Vagina (tissue), 2 donors: ENCODE measurements around the gene AKR1D1. TPM values are rescaled to one million over a fixed set of nuclear protein-coding genes. Genes with fewer than 3 reads are reported as not detected.
"Not testable (repeated sequence)": the region's sequence is repeated elsewhere in the genome, so short reads cannot be mapped to it uniquely, and the experiment has no call there.

Source experiments
- DNase-seq, 2 donors: peaks; one replicate each; pipeline ENCODE4 v3.0.0-alpha.2; 2017; ENCODE audit errors: extremely low spot score in 2 of 2
- H3K27ac ChIP-seq: fragments of 200-600 bp; sonication (generic); one replicate; pipeline ENCODE4 v1.5.1; 2019
- H3K27me3 ChIP-seq: fragments of 200-600 bp; sonication (generic); one replicate; pipeline ENCODE4 v1.5.1; 2019
- H3K36me3 ChIP-seq, 2 donors: fragments of 200-600 bp; sonication (generic); one replicate each; pipeline ENCODE4 v1.5.1; 2017 to 2019
- H3K4me1 ChIP-seq: fragments of 200-600 bp; sonication (generic); one replicate; pipeline ENCODE4 v1.5.1; 2019
- H3K4me3 ChIP-seq, 2 donors: fragments of 200-600 bp; sonication (generic); 1 replicate in 1 of 2; 2 replicates in 1 of 2; pipeline ENCODE4 v1.5.1; 2016 to 2019
- H3K9me3 ChIP-seq: fragments of 200-600 bp; sonication (generic); one replicate; pipeline ENCODE4 v1.5.1; 2019
- POLR2A ChIP-seq, 2 donors: fragments of 450-650 bp; IDR thresholded peaks; one replicate each; pipeline ENCODE4 v1.6.1; 2017; ENCODE audit warnings: antibody characterized with exemption in 2 of 2, mild to moderate bottlenecking in 2 of 2, moderate library complexity in 2 of 2
- POLR2AphosphoS5 ChIP-seq, 2 donors: sonication (generic); formaldehyde crosslinking; IDR thresholded peaks; one replicate each; pipeline ENCODE4 v1.9.0; 2017; ENCODE audit warnings: antibody characterized with exemption in 2 of 2, mild to moderate bottlenecking in 2 of 2, low read depth in 1 of 2; ENCODE audit not compliant: insufficient read depth in 1 of 2
- intact Hi-C: fragments of 100-400 bp; cut with DNase I; formaldehyde crosslinking; loops from one replicate; pipeline ENCODE4 v1.15.1; 2023
- total RNA-seq: library from RNA; depleted of rRNA; stranded (reverse); fragments of >200 nt; gene quantifications from one replicate; pipeline ENCODE4 v1.2.3, GENCODE V29; 2016
- TF ChIP-seq, protein P1 (sequence below), 3 experiments: fragments of 450-650 bp in 2 of 3; fragments of 200-600 bp in 1 of 3; sonication (generic) in 1 of 3; IDR thresholded peaks; one replicate each; pipeline ENCODE4 v1.5.1; 2017 to 2019; ENCODE audit warnings: antibody characterized with exemption in 3 of 3, mild to moderate bottlenecking in 2 of 3, moderate library complexity in 2 of 3

AKR1D1 gene
- total RNA-seq, 1 donor from 2014 or later: not detected

DNA sequence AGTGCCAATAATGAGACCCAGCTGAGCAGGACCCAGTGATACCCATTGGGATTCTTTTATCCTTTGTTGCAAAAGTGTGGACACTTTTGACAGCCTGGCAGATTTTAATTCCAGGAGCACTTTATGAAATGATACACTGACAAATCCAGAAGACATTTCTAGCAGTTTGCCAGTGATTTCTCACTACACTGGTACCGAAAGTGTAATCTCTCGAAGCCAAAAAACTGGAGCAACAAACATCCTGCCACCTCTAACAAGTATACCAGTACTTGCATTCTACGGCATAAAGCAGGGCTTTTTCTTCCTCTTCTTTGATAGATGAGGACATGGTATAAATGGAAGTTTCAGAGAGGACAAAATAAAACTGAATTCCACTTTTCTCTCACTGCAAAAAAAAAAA lies 28.4 kb upstream of the AKR1D1 start:
- no peaks in the 10 kb centered on the region for H3K36me3 ChIP-seq
- no peaks in the 10 kb centered on the region for H3K9me3 ChIP-seq
- no peak overlapping the region for H3K4me3 ChIP-seq
- H3K27me3 ChIP-seq: no peaks in the 10 kb centered on the region
- H3K4me1 ChIP-seq: no peaks in the 10 kb centered on the region
- intact Hi-C loops: no loop called here
- H3K27ac ChIP-seq: no peak overlapping the region
- TF ChIP-seq, protein P1, sequence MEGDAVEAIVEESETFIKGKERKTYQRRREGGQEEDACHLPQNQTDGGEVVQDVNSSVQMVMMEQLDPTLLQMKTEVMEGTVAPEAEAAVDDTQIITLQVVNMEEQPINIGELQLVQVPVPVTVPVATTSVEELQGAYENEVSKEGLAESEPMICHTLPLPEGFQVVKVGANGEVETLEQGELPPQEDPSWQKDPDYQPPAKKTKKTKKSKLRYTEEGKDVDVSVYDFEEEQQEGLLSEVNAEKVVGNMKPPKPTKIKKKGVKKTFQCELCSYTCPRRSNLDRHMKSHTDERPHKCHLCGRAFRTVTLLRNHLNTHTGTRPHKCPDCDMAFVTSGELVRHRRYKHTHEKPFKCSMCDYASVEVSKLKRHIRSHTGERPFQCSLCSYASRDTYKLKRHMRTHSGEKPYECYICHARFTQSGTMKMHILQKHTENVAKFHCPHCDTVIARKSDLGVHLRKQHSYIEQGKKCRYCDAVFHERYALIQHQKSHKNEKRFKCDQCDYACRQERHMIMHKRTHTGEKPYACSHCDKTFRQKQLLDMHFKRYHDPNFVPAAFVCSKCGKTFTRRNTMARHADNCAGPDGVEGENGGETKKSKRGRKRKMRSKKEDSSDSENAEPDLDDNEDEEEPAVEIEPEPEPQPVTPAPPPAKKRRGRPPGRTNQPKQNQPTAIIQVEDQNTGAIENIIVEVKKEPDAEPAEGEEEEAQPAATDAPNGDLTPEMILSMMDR (IDR thresholded peaks at IDR 0.05): no peak
- TF ChIP-seq POLR2AphosphoS5 (IDR thresholded peaks at IDR 0.05; ENCODE audit: insufficient read depth in 1 of 2, low read depth in 1 of 2) (no peak), POLR2A (IDR thresholded peaks at IDR 0.05) (no peak)
- DNase-seq: no peak

- no peak for DNase-seq
- Histone ChIP-seq H3K4me1 (no peaks in the 10 kb centered on the region), H3K4me3 (no peak overlapping the region), H3K27me3 (no peaks in the 10 kb centered on the region), H3K9me3 (no peaks in the 10 kb centered on the region), H3K27ac (no peak overlapping the region), H3K36me3 (no peaks in the 10 kb centered on the region)
- intact Hi-C loops: no loop called here
- TF ChIP-seq POLR2AphosphoS5 (IDR thresholded peaks at IDR 0.05; ENCODE audit: insufficient read depth in 1 of 2, low read depth in 1 of 2) (no peak), POLR2A (IDR thresholded peaks at IDR 0.05) (no peak)
- TF ChIP-seq, protein P1 (IDR thresholded peaks at IDR 0.05): no peak
Measured at GRCh38 chr7:138049505-138050116, 26.6 kb upstream of the AKR1D1 start.

DNA sequence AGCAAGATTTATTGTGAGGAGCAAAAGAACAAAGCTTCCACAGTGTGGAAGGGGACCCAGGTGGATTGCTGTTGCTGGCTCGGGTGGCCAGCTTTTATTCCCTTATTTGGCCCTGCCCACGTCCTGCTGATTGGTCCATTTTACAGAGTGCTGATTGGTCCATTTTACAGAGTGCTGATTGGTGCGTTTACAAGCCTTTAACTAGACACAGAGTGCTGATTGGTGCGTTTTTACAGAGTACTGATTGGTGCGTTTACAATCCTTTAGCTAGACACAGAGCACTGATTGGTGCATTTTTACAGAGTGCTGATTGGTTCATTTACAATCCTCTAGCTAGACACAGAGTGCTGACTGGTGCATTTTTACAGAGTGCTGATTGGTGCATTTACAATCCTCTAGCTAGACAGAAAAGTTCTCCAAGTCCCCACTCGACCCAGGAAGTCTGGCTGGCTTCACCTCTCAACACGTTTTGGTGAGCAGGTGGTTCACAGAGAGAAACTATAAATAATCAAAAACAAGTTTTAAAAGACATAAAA lies 24.5 kb upstream of the AKR1D1 start:
- H3K9me3 ChIP-seq, H3K4me1 ChIP-seq, intact Hi-C loops, H3K36me3 ChIP-seq, H3K4me3 ChIP-seq, H3K27me3 ChIP-seq, DNase-seq, H3K27ac ChIP-seq: not testable (repeated sequence)

- no peaks in the 10 kb centered on the region for H3K9me3 ChIP-seq
- no peaks in the 10 kb centered on the region for H3K4me1 ChIP-seq
- TF ChIP-seq POLR2AphosphoS5 (IDR thresholded peaks at IDR 0.05; ENCODE audit: insufficient read depth in 1 of 2, low read depth in 1 of 2): no peak
- no peak for TF ChIP-seq POLR2A (IDR thresholded peaks at IDR 0.05)
- TF ChIP-seq, protein P1 (IDR thresholded peaks at IDR 0.05): no peak
- H3K36me3 ChIP-seq: no peaks in the 10 kb centered on the region
- H3K27ac ChIP-seq: no peak overlapping the region
- no peak overlapping the region for H3K4me3 ChIP-seq
- DNase-seq: no peak
- no peaks in the 10 kb centered on the region for H3K27me3 ChIP-seq
- intact Hi-C loops: no loop called here
Measured at GRCh38 chr7:138052696-138053095, 23.6 kb upstream of the AKR1D1 start.

- H3K4me1 ChIP-seq, intact Hi-C loops, DNase-seq: not testable (repeated sequence)
Measured at GRCh38 chr7:138055698-138056097, 20.6 kb upstream of the AKR1D1 start.

DNA sequence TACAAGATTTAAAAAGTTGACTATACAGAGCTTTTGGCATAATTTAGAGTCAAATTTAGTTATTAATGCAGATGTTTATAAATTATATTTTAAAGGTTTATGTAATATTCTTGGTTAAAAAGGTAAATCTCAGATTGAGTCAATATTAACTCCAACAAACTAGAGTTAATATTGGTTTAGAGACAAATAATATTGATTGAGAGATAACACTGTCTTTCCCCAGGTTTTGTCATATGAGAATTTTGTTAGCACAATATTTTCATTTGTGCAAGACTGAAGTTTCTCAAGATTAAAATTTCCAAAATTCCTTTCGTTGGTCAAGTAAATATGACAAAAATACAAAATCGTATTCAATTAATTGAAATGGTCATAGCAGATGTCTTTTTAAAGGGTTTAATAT lies 12.9 kb upstream of the AKR1D1 start:
- H3K4me1 ChIP-seq: no peaks in the 10 kb centered on the region

More at GRCh38 chr7:138055698-138056097, 20.6 kb upstream of the AKR1D1 start:
- not testable (repeated sequence) for H3K4me3 ChIP-seq, H3K27me3 ChIP-seq, H3K9me3 ChIP-seq, H3K27ac ChIP-seq, H3K36me3 ChIP-seq

More for the DNA sequence above, 12.9 kb upstream of the AKR1D1 start:
- no peak for DNase-seq
- Histone ChIP-seq H3K4me3 (no peak overlapping the region), H3K27ac (no peak overlapping the region), H3K9me3 (no peaks in the 10 kb centered on the region), H3K27me3 (no peaks in the 10 kb centered on the region), H3K36me3 (no peaks in the 10 kb centered on the region)
- TF ChIP-seq POLR2AphosphoS5 (IDR thresholded peaks at IDR 0.05; ENCODE audit: insufficient read depth in 1 of 2, low read depth in 1 of 2) (no peak), POLR2A (IDR thresholded peaks at IDR 0.05) (no peak)
- TF ChIP-seq, protein P1 (IDR thresholded peaks at IDR 0.05): no peak
- intact Hi-C loops: no loop called here
